SK-N-SH treated with all-trans-retinoic acid at 6 μM for 48 hours (cell line): ENCODE measurements around the gene TCEA2.

Experiments used
- ATAC-seq: fragments of 200-7000 bp; cut with Tn5 transposase; 3 replicates; pipeline ENCODE4 v1.9.1; 2020; ENCODE audit warnings: mild to moderate bottlenecking, moderate library complexity
- ARNTL ChIP-seq: fragments of 450-650 bp; formaldehyde crosslinking; IDR thresholded peaks from 2 replicates; pipeline ENCODE4 v1.5.0; 2020; ENCODE audit warnings: low read depth, mild to moderate bottlenecking, moderate library complexity, borderline replicate concordance
- BACH2 ChIP-seq: fragments of 250-450 bp; sonication (Bioruptor Pico); IDR thresholded peaks from 2 replicates; pipeline ENCODE4 v1.9.0; 2021; ENCODE audit warnings: mild to moderate bottlenecking, borderline replicate concordance
- CREB5 ChIP-seq: fragments of 250-450 bp; sonication (Bioruptor Pico); IDR thresholded peaks from 2 replicates; pipeline ENCODE4 v1.5.1; 2020; ENCODE audit warnings: low read depth, mild to moderate bottlenecking, moderate library complexity
- CSDC2 ChIP-seq: fragments of 250-450 bp; sonication (Bioruptor Pico); IDR thresholded peaks from 2 replicates; pipeline ENCODE4 v1.5.0; 2020; ENCODE audit warnings: mild to moderate bottlenecking, moderate library complexity
- CSRNP3 ChIP-seq: fragments of 250-450 bp; sonication (Bioruptor Pico); IDR thresholded peaks from 2 replicates; pipeline ENCODE4 v1.5.1; 2021; ENCODE audit warnings: mild to moderate bottlenecking, moderate library complexity
- ESRRG ChIP-seq: fragments of 250-450 bp; sonication (Bioruptor Pico); IDR thresholded peaks from 2 replicates; pipeline ENCODE4 v1.6.1; 2021; ENCODE audit warnings: mild to moderate bottlenecking
- ISL1 ChIP-seq: fragments of 250-450 bp; sonication (Bioruptor Pico); IDR thresholded peaks from 2 replicates; pipeline ENCODE4 v2.1.2; 2022; ENCODE audit warnings: mild to moderate bottlenecking, moderate library complexity
- OSR1 ChIP-seq: fragments of 250-450 bp; sonication (Bioruptor Pico); IDR thresholded peaks from 2 replicates; pipeline ENCODE4 v1.8.0; 2022; ENCODE audit warnings: moderate library complexity, mild to moderate bottlenecking, inconsistent platforms
- PATZ1 ChIP-seq: fragments of 250-450 bp; sonication (Bioruptor Pico); IDR thresholded peaks from 2 replicates; pipeline ENCODE4 v1.8.0; 2020; ENCODE audit warnings: mild to moderate bottlenecking, moderate library complexity, borderline replicate concordance
- POU6F1 ChIP-seq: fragments of 250-450 bp; sonication (Bioruptor Pico); IDR thresholded peaks from 2 replicates; pipeline ENCODE4 v1.8.0; 2021; ENCODE audit warnings: low read depth, mild to moderate bottlenecking, moderate library complexity, borderline replicate concordance
- PPARA ChIP-seq: fragments of 250-450 bp; sonication (Bioruptor Pico); IDR thresholded peaks from 2 replicates; pipeline ENCODE4 v1.5.0; 2020; ENCODE audit warnings: mild to moderate bottlenecking, borderline replicate concordance
- RARB ChIP-seq: fragments of 250-450 bp; sonication (Bioruptor Pico); IDR thresholded peaks from 2 replicates; pipeline ENCODE4 v1.8.0; 2021; ENCODE audit warnings: mild to moderate bottlenecking, moderate library complexity
- SNAI2 ChIP-seq: fragments of 250-450 bp; sonication (Bioruptor Pico); IDR thresholded peaks from 2 replicates; pipeline ENCODE4 v1.5.0; 2020; ENCODE audit warnings: mild to moderate bottlenecking, moderate library complexity
- TCF4 ChIP-seq: fragments of 250-450 bp; sonication (Bioruptor Pico); IDR thresholded peaks from 2 replicates; pipeline ENCODE4 v1.8.0; 2021; ENCODE audit warnings: mild to moderate bottlenecking, moderate library complexity, borderline replicate concordance
- TOX ChIP-seq: fragments of 250-450 bp; sonication (Bioruptor Pico); IDR thresholded peaks from 2 replicates; pipeline ENCODE4 v1.8.0; 2021; ENCODE audit warnings: mild to moderate bottlenecking, moderate library complexity, borderline replicate concordance
- TSHZ2 ChIP-seq: fragments of 250-450 bp; sonication (Bioruptor Pico); IDR thresholded peaks from 2 replicates; pipeline ENCODE4 v1.5.0; 2020; ENCODE audit warnings: mild to moderate bottlenecking, moderate library complexity
- ZC3H10 ChIP-seq: fragments of 250-450 bp; sonication (Bioruptor Pico); IDR thresholded peaks from 2 replicates; pipeline ENCODE4 v1.5.1; 2021; ENCODE audit warnings: mild to moderate bottlenecking, moderate library complexity
- ZFP3 ChIP-seq: fragments of 250-450 bp; sonication (Bioruptor Pico); IDR thresholded peaks from 2 replicates; pipeline ENCODE4 v1.5.0; 2020; ENCODE audit warnings: mild to moderate bottlenecking, moderate library complexity
- ZNF565 ChIP-seq: fragments of 450-650 bp; formaldehyde crosslinking; conservative IDR thresholded peaks from 2 replicates; pipeline ENCODE4 v1.5.0; 2020; ENCODE audit warnings: low read depth, mild to moderate bottlenecking, moderate library complexity
- ZNF70 ChIP-seq: fragments of 450-650 bp; formaldehyde crosslinking; IDR thresholded peaks from 2 replicates; pipeline ENCODE4 v1.5.0; 2020; ENCODE audit warnings: mild to moderate bottlenecking, moderate library complexity

The TCEA2 gene

GRCh38 chr20:64036346-64037198, 26.4 kb upstream of the TCEA2 start (continued):
- no peak for TF ChIP-seq TSHZ2
- TF ChIP-seq TCF4 (CRISPR knock-in tag): no peak
- TF ChIP-seq BACH2 (CRISPR knock-in tag): no peak
- TF ChIP-seq CSDC2 (CRISPR knock-in tag): no peak
- TF ChIP-seq, all 23 proteins: peak for 0

- ATAC-seq: no peak
- TF ChIP-seq OSR1 (CRISPR knock-in tag) (no peak), POU6F1 (no peak), PPARA (CRISPR knock-in tag) (no peak), BACH2 (CRISPR knock-in tag) (no peak), TCF4 (CRISPR knock-in tag) (no peak), RARB (CRISPR knock-in tag) (no peak), CSDC2 (CRISPR knock-in tag) (no peak), CREB5 (CRISPR knock-in tag) (no peak)
Measured at GRCh38 chr20:64037199-64037497, 25.9 kb upstream of the TCEA2 start.

- no peak for ATAC-seq
- TF ChIP-seq CSDC2 (CRISPR knock-in tag): no peak
- no peak for TF ChIP-seq ESRRG
- TF ChIP-seq ARNTL (CRISPR knock-in tag): no peak
- TF ChIP-seq PATZ1 (CRISPR knock-in tag): no peak
- no peak for TF ChIP-seq ZNF70 (CRISPR knock-in tag)
- TF ChIP-seq RARB (CRISPR knock-in tag): no peak
- TF ChIP-seq BACH2 (CRISPR knock-in tag): no peak
- no peak for TF ChIP-seq ISL1
- no peak for TF ChIP-seq ZC3H10 (CRISPR knock-in tag)
- no peak for TF ChIP-seq ZNF565 (CRISPR knock-in tag)
- TF ChIP-seq ZFP3 (CRISPR knock-in tag): no peak
- no peak for TF ChIP-seq TCF4 (CRISPR knock-in tag)
- TF ChIP-seq SNAI2 (CRISPR knock-in tag): no peak
- no peak for TF ChIP-seq OSR1 (CRISPR knock-in tag)
- no peak for TF ChIP-seq CSRNP3 (CRISPR knock-in tag)
- no peak for TF ChIP-seq POU6F1
- no peak for TF ChIP-seq CREB5 (CRISPR knock-in tag)
- TF ChIP-seq TOX (CRISPR knock-in tag): no peak
Measured at GRCh38 chr20:64037498-64038213, 25.3 kb upstream of the TCEA2 start.
